Lung (tissue), 12 donors: ENCODE measurements around the gene ANKUB1. TPM values are rescaled to one million over a fixed set of nuclear protein-coding genes. Genes with fewer than 3 reads are reported as not detected.

Experiments used
- ATAC-seq: fragments of 200-7000 bp; cut with Tn5 transposase; one replicate; pipeline ENCODE4 v1.9.1; 2020; ENCODE audit warnings: moderate number of reproducible peaks; ENCODE audit not compliant: insufficient read depth, low FRiP score
- DNase-seq, 3 donors: peaks; one replicate each; pipeline ENCODE4 v3.0.0-alpha.2; 2013 to 2017
- H3K27ac ChIP-seq, 2 donors: one replicate each; pipeline ENCODE4 v1.5.1; 2013; ENCODE audit warnings: mild to moderate bottlenecking in 2 of 2, moderate library complexity in 2 of 2, control low read depth in 1 of 2, inconsistent platforms in 1 of 2, low read depth in 1 of 2, low read length in 1 of 2
- H3K27me3 ChIP-seq, 3 donors: one replicate each; pipeline ENCODE4 v1.5.1; 2013; ENCODE audit warnings: low read length in 2 of 3; ENCODE audit not compliant: control insufficient read depth in 3 of 3, insufficient read depth in 3 of 3
- H3K36me3 ChIP-seq, 4 donors: one replicate each; pipeline ENCODE4 v1.5.1; 2013; ENCODE audit warnings: low read length in 4 of 4, mild to moderate bottlenecking in 1 of 4, moderate library complexity in 1 of 4; ENCODE audit not compliant: control insufficient read depth in 4 of 4, insufficient read depth in 4 of 4
- H3K4me1 ChIP-seq, 5 donors: one replicate each; pipeline ENCODE4 v1.5.1; 2013; ENCODE audit warnings: low read length in 5 of 5, mild to moderate bottlenecking in 2 of 5, moderate library complexity in 1 of 5; ENCODE audit not compliant: control insufficient read depth in 5 of 5, insufficient read depth in 5 of 5
- H3K4me3 ChIP-seq: one replicate; pipeline ENCODE4 v1.5.1; 2013; ENCODE audit warnings: mild to moderate bottlenecking, control low read depth, moderate library complexity
- H3K9ac ChIP-seq, 2 donors: one replicate each; pipeline ENCODE4 v1.5.1; 2013; ENCODE audit warnings: low read length in 2 of 2, control low read depth in 1 of 2; ENCODE audit not compliant: insufficient read depth in 1 of 2
- H3K9me3 ChIP-seq, 4 donors: one replicate each; pipeline ENCODE4 v1.5.1; 2013; ENCODE audit warnings: low read length in 3 of 4, mild to moderate bottlenecking in 1 of 4, moderate library complexity in 1 of 4; ENCODE audit not compliant: control insufficient read depth in 4 of 4, insufficient read depth in 3 of 4
- CTCF ChIP-seq: IDR thresholded peaks from 2 replicates; pipeline ENCODE4 v1.5.1; 2012; ENCODE audit warnings: mild to moderate bottlenecking; ENCODE audit errors: control extremely low read depth, extremely low read depth
- WGBS, 2 donors: extraction: QIAGEN DNeasy Blood & Tissue Kit; methylation state at CpG; one replicate each; pipeline ENCODE4 v1.1.7; 2013; 5-methylcytosine and 5-hydroxymethylcytosine counted together
- polyA plus RNA-seq, 2 donors: library from polyadenylated mRNA; stranded (reverse); fragments of 200-250 nt; gene quantifications; one replicate each; pipeline ENCODE4 v1.2.1, GENCODE V29; 2013
- total RNA-seq, 2 donors: library from RNA; depleted of rRNA in 1 of 2; stranded (reverse); fragments of >200 nt in 1 of 2; gene quantifications; one replicate each; pipeline ENCODE4 v1.2.1, GENCODE V29; 2014 to 2021
- donor health status: control.
- donor health status: control.
- donor health status: Bipolar disorder and iron deficiency.
- donor health status: healthy.
- donor health status: DM: yes; HTN: yes; CAD: no.

The ANKUB1 gene
- total and polyA plus RNA-seq, 4 donors = 1.3 to 6.7 (median 2.4) TPM

- Histone ChIP-seq H3K4me1 (no peaks in the 10 kb centered on the region), H3K9me3 (no peaks in the 10 kb centered on the region), H3K36me3 (no peaks in the 10 kb centered on the region), H3K4me3 (no peak overlapping the region), H3K27ac (no peak overlapping the region), H3K27me3 (peaks cover 0 to 17% (median 11%) of the 10 kb centered on the region in 3 donors), H3K9ac (no peak overlapping the region)
- DNase-seq (peak in 2 of 3 donors; percentile 58 to 64), ATAC-seq (no peak)
- TF ChIP-seq CTCF = peak; percentile 38
- WGBS, 2 donors = 71 to 73% methylated on average over 2 of the region's 2 CpGs
Observed at GRCh38 chr3:149765762-149766334, 26.5 kb downstream of the ANKUB1 start.

GRCh38 chr3:149764302-149764701 is 28.1 kb downstream of the ANKUB1 start:
- no peak overlapping the region for H3K4me3 ChIP-seq
- no peaks in the 10 kb centered on the region for H3K36me3 ChIP-seq
- peaks cover 0 to 17% (median 11%) of the 10 kb centered on the region in 3 donors for H3K27me3 ChIP-seq
- no peaks in the 10 kb centered on the region for H3K4me1 ChIP-seq
- H3K9me3 ChIP-seq = no peaks in the 10 kb centered on the region
- ATAC-seq = no peak
- no peak for DNase-seq
- H3K27ac ChIP-seq = no peak overlapping the region
- no peak for TF ChIP-seq CTCF
- no peak overlapping the region for H3K9ac ChIP-seq
- 86 to 96% methylated on average over 1 of the region's 1 CpG for WGBS, 2 donors

GRCh38 chr3:149763565-149764195 is 28.7 kb downstream of the ANKUB1 start:
- Histone ChIP-seq H3K36me3 (no peaks in the 10 kb centered on the region), H3K4me3 (no peak overlapping the region), H3K4me1 (no peaks in the 10 kb centered on the region), H3K9ac (no peak overlapping the region), H3K27me3 (peaks cover 0 to 17% (median 11%) of the 10 kb centered on the region in 3 donors), H3K27ac (no peak overlapping the region), H3K9me3 (no peaks in the 10 kb centered on the region)
- ATAC-seq (no peak), DNase-seq (no peak)
- WGBS, 2 donors = 83 to 84% methylated on average over 3 of the region's 3 CpGs
- no peak for TF ChIP-seq CTCF
